MM.1S (cell line): ENCODE data around the gene MRPL53.
"Not testable (repeated sequence)": the region's sequence is repeated elsewhere in the genome, so short reads cannot be mapped to it uniquely, and the experiment has no call there.

Experiments
- EZH2phosphoT487 ChIP-seq: fragments of 300-600 bp; sonication (generic); IDR thresholded peaks from 2 replicates; pipeline ENCODE4 v1.6.1; 2018; ENCODE audit warnings: antibody characterized with exemption, low read length
- TF ChIP-seq, protein P1 (sequence below): fragments of 300-600 bp; sonication (generic); IDR thresholded peaks from 2 replicates; pipeline ENCODE4 v1.5.1; 2016; ENCODE audit warnings: antibody characterized with exemption, low read length, mixed read lengths

DNA sequence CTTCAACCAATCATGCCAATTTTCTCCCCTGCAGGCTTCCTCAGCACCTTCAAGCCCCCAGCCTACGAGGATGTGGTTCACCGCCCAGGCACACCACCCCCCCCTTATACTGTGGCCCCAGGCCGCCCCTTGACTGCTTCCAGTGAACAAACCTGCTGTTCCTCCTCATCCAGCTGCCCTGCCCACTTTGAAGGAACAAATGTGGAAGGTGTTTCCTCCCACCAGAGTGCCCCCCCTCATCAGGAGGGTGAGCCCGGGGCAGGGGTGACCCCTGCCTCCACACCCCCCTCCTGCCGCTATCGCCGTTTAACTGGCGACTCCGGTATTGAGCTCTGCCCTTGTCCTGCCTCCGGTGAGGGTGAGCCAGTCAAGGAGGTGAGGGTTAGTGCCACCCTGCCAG is 12.3 kb downstream of the MRPL53 start:
- TF ChIP-seq, protein P1, sequence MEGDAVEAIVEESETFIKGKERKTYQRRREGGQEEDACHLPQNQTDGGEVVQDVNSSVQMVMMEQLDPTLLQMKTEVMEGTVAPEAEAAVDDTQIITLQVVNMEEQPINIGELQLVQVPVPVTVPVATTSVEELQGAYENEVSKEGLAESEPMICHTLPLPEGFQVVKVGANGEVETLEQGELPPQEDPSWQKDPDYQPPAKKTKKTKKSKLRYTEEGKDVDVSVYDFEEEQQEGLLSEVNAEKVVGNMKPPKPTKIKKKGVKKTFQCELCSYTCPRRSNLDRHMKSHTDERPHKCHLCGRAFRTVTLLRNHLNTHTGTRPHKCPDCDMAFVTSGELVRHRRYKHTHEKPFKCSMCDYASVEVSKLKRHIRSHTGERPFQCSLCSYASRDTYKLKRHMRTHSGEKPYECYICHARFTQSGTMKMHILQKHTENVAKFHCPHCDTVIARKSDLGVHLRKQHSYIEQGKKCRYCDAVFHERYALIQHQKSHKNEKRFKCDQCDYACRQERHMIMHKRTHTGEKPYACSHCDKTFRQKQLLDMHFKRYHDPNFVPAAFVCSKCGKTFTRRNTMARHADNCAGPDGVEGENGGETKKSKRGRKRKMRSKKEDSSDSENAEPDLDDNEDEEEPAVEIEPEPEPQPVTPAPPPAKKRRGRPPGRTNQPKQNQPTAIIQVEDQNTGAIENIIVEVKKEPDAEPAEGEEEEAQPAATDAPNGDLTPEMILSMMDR: not testable (repeated sequence)
- not testable (repeated sequence) for TF ChIP-seq EZH2phosphoT487
